Gastrocnemius medialis (tissue), 4 donors: ENCODE data around the gene CA12. TPM values are rescaled to one million over a fixed set of nuclear protein-coding genes. Genes with fewer than 3 reads are reported as not detected.

Experiments used
- ATAC-seq, 2 donors: fragments of 150-250 bp; one replicate each; pipeline ENCODE4 v1.9.1; 2016
- DNase-seq, 2 donors: peaks; one replicate each; pipeline ENCODE4 v3.0.0-alpha.2; 2019
- H3K27ac ChIP-seq, 4 donors: fragments of 200-600 bp; sonication (generic); 1 replicate in 1 of 4; 2 replicates in 3 of 4; pipeline ENCODE4 v1.5.1; 2016 to 2018; ENCODE audit warnings: mild to moderate bottlenecking in 2 of 4, moderate library complexity in 1 of 4
- H3K27me3 ChIP-seq, 3 donors: fragments of 200-600 bp; sonication (generic) in 2 of 3; 1 replicate in 1 of 3; 2 replicates in 2 of 3; pipeline versions ENCODE4 v1.5.1 to v1.6.0; 2016 to 2019; ENCODE audit warnings: mild to moderate bottlenecking in 1 of 3, moderate library complexity in 1 of 3
- H3K36me3 ChIP-seq, 2 donors: fragments of 200-600 bp; sonication (generic) in 1 of 2; one replicate each; pipeline ENCODE4 v1.5.1; 2017 to 2018
- H3K4me1 ChIP-seq, 2 donors: fragments of 200-600 bp; sonication (generic) in 1 of 2; one replicate each; pipeline ENCODE4 v1.5.1; 2016 to 2017; ENCODE audit warnings: mild to moderate bottlenecking in 2 of 2
- H3K4me3 ChIP-seq, 4 donors: fragments of 200-600 bp; sonication (generic) in 3 of 4; 1 replicate in 1 of 4; 2 replicates in 3 of 4; pipeline ENCODE4 v1.5.1; 2016 to 2019; ENCODE audit warnings: mild to moderate bottlenecking in 2 of 4
- H3K9me3 ChIP-seq, 3 donors: fragments of 200-600 bp; sonication (generic) in 2 of 3; 1 replicate in 1 of 3; 2 replicates in 2 of 3; pipeline ENCODE4 v1.5.1; 2016 to 2019
- CTCF ChIP-seq, 5 experiments: fragments of 450-650 bp in 3 of 5; fragments of 200-600 bp in 2 of 5; sonication (generic) in 2 of 5; IDR thresholded peaks in 4 of 5; conservative IDR thresholded peaks in 1 of 5; 1 replicate in 4 of 5; 2 replicates in 1 of 5; pipeline ENCODE4 v1.5.1; 2016 to 2019; ENCODE audit warnings: antibody characterized with exemption in 5 of 5, mild to moderate bottlenecking in 3 of 5, moderate library complexity in 3 of 5
- POLR2A ChIP-seq, 2 donors: fragments of 450-650 bp; IDR thresholded peaks; one replicate each; pipeline ENCODE4 v1.6.1; 2017; ENCODE audit warnings: antibody characterized with exemption in 2 of 2, mild to moderate bottlenecking in 2 of 2, moderate library complexity in 2 of 2
- in situ Hi-C, 4 donors: fragments of 200-750 bp; cut with MboI; loops; one replicate each; pipeline versions ENCODE4 v1.15.0 to v1.8.0; 2017; ENCODE audit warnings: low sequenced_read_pairs in 4 of 4
- intact Hi-C: fragments of 100-400 bp; cut with DNase I; formaldehyde crosslinking; loops from one replicate; pipeline ENCODE4 v1.15.1; 2023; ENCODE audit warnings: low total_unique reads
- total RNA-seq, 4 donors: library from RNA; depleted of rRNA; stranded (reverse); fragments of >200 nt; gene quantifications; one replicate each; pipeline versions ENCODE4 v1.1.0 to v1.2.3, GENCODE V29; 2016

Gene CA12
- total RNA-seq, 4 donors from 2014 or later: 0.10 to 1.7 TPM; not detected in 2

DNA sequence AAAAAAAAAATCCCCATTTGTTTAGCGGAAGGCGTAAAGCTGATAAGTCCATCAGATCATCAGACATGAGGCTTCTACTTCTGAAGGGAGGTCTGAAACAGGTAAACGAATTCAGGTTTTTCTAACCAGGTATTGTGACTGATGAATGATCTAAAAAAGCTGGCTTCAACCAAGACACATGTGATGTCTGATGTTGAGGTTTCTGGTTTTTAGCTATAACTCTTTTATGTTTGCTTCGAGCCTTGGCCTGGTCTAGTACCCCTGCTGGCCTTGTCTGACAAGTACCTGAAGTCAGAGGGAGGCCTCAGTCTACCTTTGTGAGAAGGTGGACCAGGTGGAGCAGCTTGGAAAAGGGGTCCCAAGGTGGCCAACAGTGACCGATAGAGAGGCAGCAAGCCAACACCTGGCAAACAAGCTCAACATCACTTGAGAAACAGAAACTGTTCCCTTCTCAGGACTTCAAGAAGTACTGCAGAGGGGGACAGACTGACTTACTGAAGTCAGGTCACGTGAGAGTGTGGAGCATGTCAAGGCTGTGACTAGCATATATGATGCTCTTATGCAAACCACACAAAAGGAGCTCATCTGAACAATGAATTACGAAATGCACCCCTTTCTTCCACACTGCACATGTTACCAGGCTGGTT lies 33.0 kb upstream of the CA12 start:
- Histone ChIP-seq H3K27ac (no peak overlapping the region), H3K4me1 (no peaks in the 10 kb centered on the region), H3K4me3 (no peak overlapping the region), H3K9me3 (no peaks in the 10 kb centered on the region), H3K27me3 (no peaks in the 10 kb centered on the region), H3K36me3 (no peaks in the 10 kb centered on the region)
- TF ChIP-seq CTCF (IDR thresholded peaks at IDR 0.05 in 4 of 5, conservative IDR thresholded peaks at IDR 0.05 in 1 of 5): no peak
- no peak for TF ChIP-seq POLR2A (IDR thresholded peaks at IDR 0.05)
- no peak for DNase-seq
- intact Hi-C loops: no loop called here
- no peak for ATAC-seq
- in situ Hi-C loops: no loop called here

GRCh38 chr15:63412551-63412950 lies 30.9 kb upstream of the CA12 start:
- ATAC-seq (no peak), DNase-seq (no peak)
- Histone ChIP-seq H3K27ac (no peak overlapping the region), H3K4me1 (no peaks in the 10 kb centered on the region), H3K9me3 (no peaks in the 10 kb centered on the region), H3K4me3 (no peak overlapping the region), H3K36me3 (no peaks in the 10 kb centered on the region), H3K27me3 (no peaks in the 10 kb centered on the region)
- in situ Hi-C loops (no loop called here), intact Hi-C loops (no loop called here)
- TF ChIP-seq POLR2A (IDR thresholded peaks at IDR 0.05) (no peak), CTCF (IDR thresholded peaks at IDR 0.05 in 4 of 5, conservative IDR thresholded peaks at IDR 0.05 in 1 of 5) (no peak)

- Histone ChIP-seq H3K4me3 (no peak overlapping the region), H3K4me1 (no peaks in the 10 kb centered on the region), H3K27me3 (no peaks in the 10 kb centered on the region), H3K27ac (no peak overlapping the region), H3K9me3 (no peaks in the 10 kb centered on the region), H3K36me3 (no peaks in the 10 kb centered on the region)
- DNase-seq (no peak), ATAC-seq (no peak)
- in situ Hi-C loops (no loop called here), intact Hi-C loops (no loop called here)
- TF ChIP-seq POLR2A (IDR thresholded peaks at IDR 0.05) (no peak), CTCF (IDR thresholded peaks at IDR 0.05 in 4 of 5, conservative IDR thresholded peaks at IDR 0.05 in 1 of 5) (no peak)
Measured at GRCh38 chr15:63411866-63412265, 30.2 kb upstream of the CA12 start.

- TF ChIP-seq CTCF (IDR thresholded peaks at IDR 0.05 in 4 of 5, conservative IDR thresholded peaks at IDR 0.05 in 1 of 5) (no peak), POLR2A (IDR thresholded peaks at IDR 0.05) (no peak)
- Histone ChIP-seq H3K4me3 (no peak overlapping the region), H3K9me3 (no peaks in the 10 kb centered on the region), H3K27me3 (no peaks in the 10 kb centered on the region), H3K4me1 (no peaks in the 10 kb centered on the region), H3K27ac (no peak overlapping the region), H3K36me3 (no peaks in the 10 kb centered on the region)
- DNase-seq (no peak), ATAC-seq (no peak)
- in situ Hi-C loops: loop anchor here in 1 of 4 donors (10.0 kb wide), 1 partner anchor 114 kb away; no protein-coding TSS in a partner anchor
- intact Hi-C loops: loop anchor here (10.0 kb wide), 1 partner anchor 284 kb away; the partner anchor contains the start of gene LACTB
Measured at GRCh38 chr15:63409179-63409578, 27.5 kb upstream of the CA12 start.
